Measurements from ENCODE around the gene SUPT3H.

Gene SUPT3H

DNA sequence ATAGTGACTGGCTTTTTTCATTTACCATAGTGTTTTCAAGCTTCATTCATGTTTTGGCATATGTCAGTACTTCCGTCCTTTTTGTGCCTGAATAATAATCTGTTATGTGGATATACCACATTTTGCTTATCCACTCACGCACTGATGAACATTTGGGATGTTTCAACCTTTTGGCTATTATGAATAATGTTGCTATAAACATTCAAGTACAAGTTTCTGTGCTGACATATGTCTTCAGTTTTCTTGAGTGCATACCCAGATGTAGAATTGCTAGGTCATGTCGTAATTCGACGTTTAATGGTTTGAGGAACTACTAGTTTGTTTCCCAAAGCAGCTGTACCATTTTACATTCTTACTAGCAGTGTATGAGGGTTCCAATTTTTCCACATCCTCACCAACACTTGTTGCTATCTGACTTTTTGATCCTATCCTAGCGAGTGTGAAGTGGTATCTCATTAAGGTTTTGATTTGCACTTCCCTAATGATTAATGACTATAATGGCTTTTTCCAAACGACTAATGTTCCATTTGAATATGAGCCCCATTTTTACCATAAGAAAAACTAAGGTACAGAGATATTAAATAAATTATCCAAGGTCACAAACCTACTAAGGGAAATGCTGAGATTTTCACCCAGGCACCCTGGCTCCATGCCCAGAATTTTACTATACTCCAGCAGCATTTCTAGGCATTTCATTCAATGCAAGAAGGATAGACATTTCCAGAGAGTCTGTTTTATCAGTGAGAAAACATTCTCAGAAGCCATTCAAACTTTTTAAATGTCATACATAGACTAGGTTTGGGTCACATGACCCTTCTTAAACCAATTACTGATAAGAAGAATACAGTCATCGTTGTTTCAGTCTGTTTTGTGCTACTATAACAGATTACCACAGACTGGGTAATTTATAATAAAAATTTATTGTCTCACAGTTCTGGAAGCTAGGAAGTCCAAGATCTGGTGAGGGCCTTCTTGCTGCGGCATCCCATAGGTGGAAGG lies 120.7 kb downstream of the SUPT3H start:
- DNase-seq (ENCODE audit: low read depth in 1 of 2, low spot score in 1 of 2) = no peak
- in situ Hi-C loops (cut with HindIII; ENCODE audit: low pct_unique_long_range_greater_than_20kb, low sequenced_read_pairs) = no loop called here
- TF ChIP-seq JUND (IDR thresholded peaks at IDR 0.05; ENCODE audit: low read depth) = no peak

GRCh38 chr6:45255434-45255833 lies 122.3 kb downstream of the SUPT3H start:
- no peak for TF ChIP-seq JUND (IDR thresholded peaks at IDR 0.05; ENCODE audit: low read depth)
- in situ Hi-C loops (cut with HindIII; ENCODE audit: low pct_unique_long_range_greater_than_20kb, low sequenced_read_pairs) = no loop called here

DNA sequence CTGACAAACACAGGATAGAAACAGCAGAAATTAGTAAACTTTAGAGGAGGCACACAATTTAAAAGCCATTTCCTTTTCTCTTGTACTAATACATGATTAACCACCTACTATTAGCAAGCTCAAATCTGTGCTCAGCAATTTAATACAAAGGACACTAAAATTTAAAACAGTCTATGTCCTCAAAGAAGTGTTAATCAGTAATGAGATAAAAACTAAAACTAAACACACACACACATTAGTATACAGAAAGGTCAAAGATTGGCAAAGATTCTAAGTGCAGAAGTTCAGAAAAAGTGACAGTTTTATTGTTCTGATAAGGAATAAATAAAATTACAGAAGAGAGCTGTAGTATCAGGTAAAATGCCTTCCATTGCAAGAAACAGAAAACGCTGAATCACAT lies 123.5 kb downstream of the SUPT3H start:
- in situ Hi-C loops (cut with HindIII; ENCODE audit: low pct_unique_long_range_greater_than_20kb, low sequenced_read_pairs) = no loop called here
- no peak for TF ChIP-seq JUND (IDR thresholded peaks at IDR 0.05; ENCODE audit: low read depth)
- DNase-seq (ENCODE audit: low read depth in 1 of 2, low spot score in 1 of 2) = no peak

More at GRCh38 chr6:45255434-45255833, 122.3 kb downstream of the SUPT3H start:
- DNase-seq (ENCODE audit: low read depth in 1 of 2, low spot score in 1 of 2) = no peak

- in situ Hi-C loops (cut with HindIII; ENCODE audit: low pct_unique_long_range_greater_than_20kb, low sequenced_read_pairs) = no loop called here
- no peak for DNase-seq (ENCODE audit: low read depth in 1 of 2, low spot score in 1 of 2)
- no peak for TF ChIP-seq JUND (IDR thresholded peaks at IDR 0.05; ENCODE audit: low read depth)
Observed at GRCh38 chr6:45253453-45253852, 124.3 kb downstream of the SUPT3H start.

DNA sequence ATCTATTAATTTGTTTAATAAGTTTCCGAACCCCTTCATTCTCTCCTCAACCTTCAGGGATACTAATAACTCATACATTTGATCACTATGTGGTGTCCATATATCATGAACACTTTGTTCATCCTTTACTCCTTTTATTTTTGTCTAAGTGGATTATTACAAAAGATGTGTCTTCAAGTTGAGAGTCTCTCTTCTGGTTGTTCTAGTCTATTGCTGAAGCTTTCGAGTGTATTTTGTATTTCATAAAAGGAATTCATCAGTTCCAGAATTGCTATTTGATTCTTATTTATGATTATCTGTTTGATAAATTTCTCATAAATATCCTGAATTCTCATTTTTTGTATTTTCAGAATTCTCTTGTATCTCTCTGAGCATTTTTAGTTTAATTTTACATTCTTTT lies 146.1 kb downstream of the SUPT3H start:
- no peak for DNase-seq (ENCODE audit: low read depth in 1 of 2, low spot score in 1 of 2)
- in situ Hi-C loops (cut with HindIII; ENCODE audit: low pct_unique_long_range_greater_than_20kb, low sequenced_read_pairs) = no loop called here
- TF ChIP-seq JUND (IDR thresholded peaks at IDR 0.05; ENCODE audit: low read depth) = no peak

- DNase-seq (ENCODE audit: low read depth in 1 of 2, low spot score in 1 of 2) = no peak
- in situ Hi-C loops (cut with HindIII; ENCODE audit: low pct_unique_long_range_greater_than_20kb, low sequenced_read_pairs) = no loop called here
- no peak for TF ChIP-seq JUND (IDR thresholded peaks at IDR 0.05; ENCODE audit: low read depth)
Observed at GRCh38 chr6:45229416-45229815, 148.3 kb downstream of the SUPT3H start.

DNA sequence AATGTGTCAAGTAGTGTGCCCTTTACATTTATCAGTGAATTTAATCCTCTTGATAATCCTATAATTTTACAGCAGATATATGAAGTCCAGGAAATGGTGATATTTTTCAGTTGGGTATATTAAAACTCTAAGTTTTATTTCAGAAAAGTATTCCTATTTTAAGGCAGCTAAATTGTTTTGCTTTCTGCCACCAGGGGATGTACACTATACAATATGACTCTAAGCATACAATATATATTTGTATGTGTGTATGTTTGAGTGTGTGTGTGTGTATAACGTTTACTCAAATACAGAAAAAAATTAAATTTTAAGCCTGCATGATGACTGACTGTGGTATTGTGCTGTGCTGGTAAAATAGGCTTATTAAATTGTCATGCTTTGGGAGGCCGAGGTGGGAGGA lies 151.7 kb downstream of the SUPT3H start:
- no peak for DNase-seq (ENCODE audit: low read depth in 1 of 2, low spot score in 1 of 2)
- TF ChIP-seq JUND (IDR thresholded peaks at IDR 0.05; ENCODE audit: low read depth) = no peak
- in situ Hi-C loops (cut with HindIII; ENCODE audit: low pct_unique_long_range_greater_than_20kb, low sequenced_read_pairs) = no loop called here

GRCh38 chr6:45222380-45222779 lies 155.4 kb downstream of the SUPT3H start:
- no peak for DNase-seq (ENCODE audit: low read depth in 1 of 2, low spot score in 1 of 2)
- in situ Hi-C loops (cut with HindIII; ENCODE audit: low pct_unique_long_range_greater_than_20kb, low sequenced_read_pairs) = no loop called here
- TF ChIP-seq JUND (IDR thresholded peaks at IDR 0.05; ENCODE audit: low read depth) = no peak

DNA sequence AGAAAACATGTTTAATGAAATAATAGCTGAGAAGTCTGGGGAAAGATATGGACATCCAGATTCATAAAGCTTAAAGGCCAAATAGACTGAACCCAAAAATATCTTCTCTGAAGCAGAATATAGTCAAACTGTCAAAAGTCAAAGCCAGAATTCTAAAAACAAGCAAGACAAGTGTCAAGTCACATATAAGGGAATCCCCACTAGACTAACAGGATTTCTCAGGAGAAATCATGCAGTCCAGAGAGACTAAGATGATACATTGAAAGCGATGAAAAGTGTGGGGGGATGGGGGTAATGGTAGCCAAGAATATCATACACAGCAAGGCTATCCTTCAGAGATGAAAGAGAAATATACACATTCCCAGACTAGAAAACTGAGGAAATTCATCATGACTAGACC lies 162.0 kb downstream of the SUPT3H start:
- DNase-seq (ENCODE audit: low read depth in 1 of 2, low spot score in 1 of 2) = no peak
- no peak for TF ChIP-seq JUND (IDR thresholded peaks at IDR 0.05; ENCODE audit: low read depth)
- in situ Hi-C loops (cut with HindIII; ENCODE audit: low pct_unique_long_range_greater_than_20kb, low sequenced_read_pairs) = no loop called here

DNA sequence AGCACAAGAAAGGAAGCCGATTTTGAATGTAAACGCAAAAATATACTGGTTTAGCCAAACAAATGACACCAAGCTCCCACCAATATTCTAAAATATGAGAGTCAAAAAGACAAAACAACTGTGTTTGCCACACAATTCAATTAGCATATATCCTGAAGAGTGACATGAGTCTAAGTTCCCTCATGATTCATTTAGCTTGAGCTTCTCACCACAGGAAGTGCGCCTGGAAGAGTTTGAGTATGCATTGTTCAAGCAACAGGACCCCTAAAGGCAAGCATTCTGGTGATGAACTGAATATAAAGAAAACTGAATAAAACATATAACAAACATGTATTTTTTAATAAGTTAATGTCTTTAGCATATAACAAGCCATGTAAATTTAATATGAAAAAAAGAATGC lies 164.8 kb downstream of the SUPT3H start:
- in situ Hi-C loops (cut with HindIII; ENCODE audit: low pct_unique_long_range_greater_than_20kb, low sequenced_read_pairs) = no loop called here
- no peak for TF ChIP-seq JUND (IDR thresholded peaks at IDR 0.05; ENCODE audit: low read depth)
- no peak for DNase-seq (ENCODE audit: low read depth in 1 of 2, low spot score in 1 of 2)

- no peak for DNase-seq (ENCODE audit: low read depth in 1 of 2, low spot score in 1 of 2)
- no peak for TF ChIP-seq JUND (IDR thresholded peaks at IDR 0.05; ENCODE audit: low read depth)
- in situ Hi-C loops (cut with HindIII; ENCODE audit: low pct_unique_long_range_greater_than_20kb, low sequenced_read_pairs) = no loop called here
Observed at GRCh38 chr6:45209762-45210161, 168.0 kb downstream of the SUPT3H start.

DNA sequence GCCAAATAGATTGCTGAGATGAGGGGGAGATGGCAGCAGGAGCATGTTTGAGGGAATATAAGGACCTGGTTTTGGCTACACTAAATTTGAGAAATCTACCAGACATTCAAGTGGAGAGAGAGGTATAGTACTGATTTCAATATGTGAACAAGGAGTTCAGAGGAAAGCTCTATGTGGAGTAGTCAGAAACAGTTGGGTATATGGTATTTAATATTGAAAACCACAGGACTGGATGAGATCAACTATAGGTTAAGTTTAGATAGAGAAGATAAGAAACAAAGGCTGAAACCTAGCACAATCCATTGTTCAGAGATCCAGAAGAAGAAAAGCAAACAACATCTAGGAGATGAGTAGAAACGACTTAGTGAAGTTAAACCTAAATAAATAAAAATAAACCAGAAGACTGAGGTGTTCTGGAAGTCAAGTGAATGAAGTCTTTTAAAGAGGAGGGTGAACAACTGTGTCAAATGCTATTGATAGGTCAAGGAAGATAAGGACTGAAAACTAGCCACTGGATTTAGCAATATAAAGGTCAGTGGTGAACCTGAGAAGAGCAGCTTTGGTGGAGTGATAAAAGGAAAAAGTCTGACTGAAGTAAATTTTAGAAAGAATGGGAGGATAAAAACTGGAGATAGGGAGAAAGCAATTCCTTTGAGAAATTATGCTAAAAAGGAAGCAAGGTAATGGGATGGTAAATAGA lies 170.8 kb downstream of the SUPT3H start:
- in situ Hi-C loops (cut with HindIII; ENCODE audit: low pct_unique_long_range_greater_than_20kb, low sequenced_read_pairs) = no loop called here

DNA sequence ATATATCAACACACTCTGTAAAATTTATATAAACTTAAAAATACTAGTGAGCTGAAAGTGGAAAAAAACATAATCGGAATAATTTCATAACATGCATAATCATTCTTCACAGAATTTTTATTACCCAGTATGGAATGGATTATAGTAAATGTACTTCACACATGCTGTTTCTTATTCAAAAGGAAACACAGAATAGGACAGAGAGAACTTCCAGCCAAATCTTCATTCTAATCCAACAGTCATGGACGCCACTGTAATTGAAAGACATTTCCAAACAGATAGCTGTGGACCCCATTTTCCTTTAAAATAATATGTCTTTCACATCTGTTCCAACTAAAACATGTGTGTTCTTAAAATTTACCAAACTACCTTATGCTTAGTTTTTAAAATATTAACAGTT lies 176.2 kb downstream of the SUPT3H start:
- in situ Hi-C loops (cut with HindIII; ENCODE audit: low pct_unique_long_range_greater_than_20kb, low sequenced_read_pairs) = no loop called here
- TF ChIP-seq JUND (IDR thresholded peaks at IDR 0.05; ENCODE audit: low read depth) = no peak
- no peak for DNase-seq (ENCODE audit: low read depth in 1 of 2, low spot score in 1 of 2)

More for the DNA sequence above, 170.8 kb downstream of the SUPT3H start:
- TF ChIP-seq JUND (IDR thresholded peaks at IDR 0.05; ENCODE audit: low read depth) = no peak
- no peak for DNase-seq (ENCODE audit: low read depth in 1 of 2, low spot score in 1 of 2)
